Measurements from ENCODE around the gene SMIM8.

GRCh38 chr6:87340230-87340629 lies 17.8 kb downstream of the SMIM8 start:
- TF ChIP-seq CTCF (IDR thresholded peaks at IDR 0.05 in 8 of 11, conservative IDR thresholded peaks at IDR 0.05 in 3 of 11) = no peak
- no peak for TF ChIP-seq POLR2AphosphoS5 (IDR thresholded peaks at IDR 0.05)
- no peak for TF ChIP-seq POLR2A (IDR thresholded peaks at IDR 0.05)

Measured in spleen (tissue), 7 donors.